Globus pallidus (tissue), 1 donor: Measurements from ENCODE around the gene ZNF566.

ENCODE experiments used
- DNase-seq: peaks from one replicate; pipeline ENCODE4 v3.0.0-alpha.2; 2015; ENCODE audit warnings: low spot score

The ZNF566 gene

DNA sequence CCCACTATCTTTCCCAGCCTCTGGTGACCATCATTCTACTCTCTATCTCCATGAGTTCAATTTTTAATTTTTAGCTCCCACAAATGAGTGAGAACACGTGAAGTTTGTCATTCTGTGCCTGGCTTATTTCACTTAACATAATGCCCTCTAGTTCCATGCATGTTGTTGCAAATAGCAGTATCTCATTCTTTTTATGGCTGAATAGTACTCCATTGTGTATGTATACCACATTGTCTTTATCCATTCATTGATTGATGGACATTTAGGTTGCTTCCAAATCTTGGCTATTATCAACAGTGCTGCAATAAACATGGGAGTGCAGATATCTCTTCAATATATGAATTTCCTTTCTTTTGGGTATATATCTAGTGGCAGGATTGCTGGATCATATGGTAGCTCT lies 48.0 kb downstream of the ZNF566 start:
- no peak for DNase-seq

DNA sequence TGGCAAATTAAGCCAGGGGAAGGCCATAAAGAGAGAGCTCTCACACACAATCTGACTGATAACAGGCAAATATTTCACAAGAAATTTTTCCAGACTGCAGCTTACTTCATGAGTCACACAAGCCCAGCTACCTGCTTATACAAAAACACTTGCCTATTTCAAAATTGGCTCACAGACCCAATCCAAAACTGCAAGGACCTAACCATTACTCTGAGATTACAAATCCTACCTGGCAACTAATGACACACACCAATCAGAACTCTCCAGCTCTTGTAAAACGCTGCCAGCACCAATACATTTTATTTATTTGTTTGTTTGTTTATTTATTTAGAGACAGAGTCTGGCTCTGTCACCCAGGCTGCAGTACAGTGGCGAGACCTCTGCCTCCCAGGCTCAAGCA lies 52.8 kb downstream of the ZNF566 start:
- DNase-seq, result no peak

DNA sequence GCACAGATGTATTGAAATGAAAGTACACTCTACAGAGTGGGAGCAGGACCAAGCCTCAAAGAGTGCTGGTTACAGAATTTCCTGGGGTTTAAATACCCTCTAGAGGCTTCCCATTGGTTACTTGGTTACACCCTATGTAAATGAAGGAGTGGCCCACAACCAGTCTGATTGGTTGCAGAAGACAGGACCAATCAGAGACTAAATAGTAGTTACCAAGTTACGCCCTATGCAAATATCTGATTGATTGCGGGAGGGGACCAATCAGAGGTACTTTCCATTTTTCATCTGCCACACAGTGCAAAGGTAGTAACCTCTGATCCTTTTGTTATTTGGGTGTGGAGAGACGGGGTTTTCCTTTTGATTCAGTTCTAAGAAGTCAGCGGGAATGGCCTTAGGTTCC lies 65.4 kb downstream of the ZNF566 start:
- no peak for DNase-seq

DNA sequence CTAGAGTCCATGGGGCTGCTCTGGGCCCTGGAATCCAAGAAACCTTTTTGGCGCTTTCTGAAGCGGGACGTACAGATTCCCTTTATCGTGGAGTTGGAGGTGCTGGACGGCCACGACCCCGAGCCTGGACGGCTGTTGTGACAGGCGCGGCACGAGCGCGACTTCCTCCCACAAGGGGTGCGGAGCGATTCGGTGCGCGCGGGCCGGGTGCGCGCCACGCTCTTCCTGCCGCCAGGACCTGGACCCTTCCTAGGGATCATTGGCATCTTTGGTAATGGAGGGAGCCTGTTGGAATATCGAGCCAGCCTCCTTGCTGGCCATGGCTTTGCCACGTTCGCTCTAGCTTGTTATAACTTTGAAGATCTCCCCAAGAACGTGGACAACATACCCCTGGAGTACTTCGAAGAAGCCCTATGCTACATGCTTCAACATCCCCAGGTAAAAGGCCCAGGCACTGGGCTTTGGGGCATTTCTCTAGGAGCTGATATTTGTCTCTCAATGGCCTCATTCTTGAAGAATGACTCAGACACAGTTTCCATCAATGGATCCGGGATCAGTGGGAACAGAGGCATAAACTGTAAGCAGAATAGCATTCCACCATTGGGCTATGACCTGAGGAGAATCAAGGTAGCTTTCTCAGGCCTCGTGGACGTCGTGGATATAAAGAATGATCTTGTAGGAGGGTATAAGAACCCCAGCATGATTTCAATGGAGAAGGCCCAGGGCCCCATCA lies 67.4 kb downstream of the ZNF566 start:
- no peak for DNase-seq

DNA sequence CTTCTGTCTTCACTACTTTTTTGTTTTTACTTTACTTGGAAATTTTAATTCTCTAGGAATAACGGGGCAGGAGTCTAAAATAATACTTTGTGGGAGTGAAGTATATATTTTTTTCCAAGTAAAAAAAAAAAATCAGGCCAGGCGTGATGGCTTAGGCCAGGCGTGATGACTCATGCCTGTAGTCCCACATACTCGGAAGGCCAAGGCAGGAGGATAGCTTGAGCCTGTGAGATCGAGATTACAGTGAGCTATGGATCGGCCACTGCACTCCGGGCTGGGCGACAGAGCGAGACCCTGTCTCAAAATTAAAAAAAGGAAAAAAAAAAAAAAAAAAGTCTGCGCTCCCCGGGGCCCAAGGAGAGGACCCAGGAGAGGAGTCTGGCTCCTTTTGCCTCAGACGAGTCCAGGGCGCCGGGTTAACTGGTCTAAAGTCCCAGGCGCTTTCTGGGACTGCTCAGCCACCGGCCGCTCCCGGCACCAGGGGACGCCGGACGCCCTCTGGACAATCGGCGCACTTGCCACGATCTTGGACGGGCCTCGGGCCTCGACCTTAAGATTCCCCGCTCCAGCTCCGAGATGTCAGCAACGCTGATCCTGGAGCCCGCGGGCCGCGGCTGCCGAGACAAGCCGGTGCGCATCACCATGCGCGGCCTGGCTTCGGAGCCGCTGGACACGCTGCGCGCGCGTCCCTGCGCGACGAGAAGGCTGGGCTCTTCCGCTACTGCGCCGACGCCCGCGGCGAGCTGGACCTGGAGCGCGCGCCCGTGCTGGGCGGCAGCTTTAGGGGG lies 68.2 kb downstream of the ZNF566 start:
- DNase-seq, result peak; percentile 18

DNA sequence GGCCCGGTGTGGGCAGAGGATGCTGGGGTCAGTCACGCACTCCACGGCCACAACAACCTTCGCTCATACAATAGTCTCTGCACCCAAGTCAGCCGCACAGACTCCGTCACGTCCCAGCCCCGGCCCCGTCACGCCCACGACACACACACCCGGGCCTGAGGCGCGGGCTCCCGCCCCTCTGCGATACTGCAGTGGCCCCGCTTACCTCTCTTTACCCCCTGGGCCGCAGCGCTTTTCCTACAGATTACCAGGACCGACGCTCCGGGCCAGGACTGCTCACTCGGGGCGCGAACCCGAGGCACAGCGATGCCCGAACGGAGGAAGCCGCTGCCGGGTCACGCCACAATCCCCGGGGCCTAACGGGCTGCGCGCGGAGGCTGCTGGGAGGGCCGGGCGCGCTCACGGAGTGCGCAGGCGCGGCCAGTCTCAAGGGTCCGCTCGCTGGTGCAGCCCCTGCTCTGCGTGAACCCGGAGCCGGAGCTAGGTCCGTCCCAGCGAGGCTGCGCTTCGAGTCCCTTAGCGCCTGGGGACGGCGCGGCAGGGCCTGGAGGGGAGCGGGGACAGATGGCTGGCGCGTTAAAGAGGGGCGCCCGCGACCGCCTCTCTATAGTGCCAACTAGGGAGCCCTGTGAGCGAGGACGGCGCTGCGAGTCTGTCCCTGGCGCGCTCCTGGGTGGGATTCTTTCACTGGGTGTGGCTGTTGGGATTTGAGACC lies 70.9 kb downstream of the ZNF566 start, which contains the start of gene ZFP82:
Gene ZFP82 (minus strand): TSS at position 358 of the 715 bp plus-strand sequence. CDS start 8,855 bp downstream, outside the sequence.
- DNase-seq, result peak; percentile 79

DNA sequence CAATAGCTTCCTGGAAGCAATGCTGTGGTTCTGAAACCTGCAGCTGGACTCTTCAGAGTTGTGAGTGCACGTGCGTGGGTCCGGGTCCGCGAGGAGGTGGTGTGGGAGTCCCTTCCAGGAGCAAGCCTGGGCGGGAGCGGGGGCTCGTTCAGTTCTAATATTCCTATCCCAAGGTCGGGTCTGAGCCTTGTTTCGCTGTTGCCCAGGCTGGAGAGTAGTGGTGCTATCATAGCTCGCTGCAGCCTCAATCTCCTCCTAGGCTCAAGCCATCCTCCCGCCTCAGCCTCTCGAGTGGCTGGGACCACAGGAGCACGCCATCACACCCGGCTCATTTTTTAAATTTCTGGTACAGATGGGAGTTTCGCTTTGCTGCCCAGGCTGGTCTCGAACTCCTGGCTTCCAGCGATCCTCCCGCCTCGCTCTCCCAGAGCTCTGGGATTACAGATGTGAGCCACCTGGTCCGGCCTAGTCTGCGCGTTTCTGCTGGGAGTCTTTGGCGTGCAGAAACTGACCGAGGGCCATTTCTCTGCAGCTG lies 71.5 kb downstream of the ZNF566 start:
- DNase-seq, result no peak

DNA sequence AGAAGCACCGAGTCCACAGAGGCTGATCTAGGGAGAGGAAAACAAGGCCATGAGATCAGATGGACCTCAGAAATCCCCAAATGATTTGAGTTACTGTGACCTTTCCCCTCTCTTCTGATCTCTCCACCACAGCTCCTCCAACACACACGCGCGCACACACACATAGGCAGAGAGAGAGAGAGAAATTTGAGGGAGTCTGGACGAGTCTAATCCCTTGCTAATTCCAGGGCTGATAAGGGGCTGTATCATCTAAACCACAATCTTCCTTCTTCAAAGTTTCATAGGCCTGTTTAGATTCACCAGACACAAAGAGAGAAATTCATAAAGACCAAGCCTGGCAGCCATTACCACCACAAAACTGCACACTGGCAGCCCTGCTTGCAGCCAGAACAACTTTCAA lies 79.5 kb downstream of the ZNF566 start:
- no peak for DNase-seq

DNA sequence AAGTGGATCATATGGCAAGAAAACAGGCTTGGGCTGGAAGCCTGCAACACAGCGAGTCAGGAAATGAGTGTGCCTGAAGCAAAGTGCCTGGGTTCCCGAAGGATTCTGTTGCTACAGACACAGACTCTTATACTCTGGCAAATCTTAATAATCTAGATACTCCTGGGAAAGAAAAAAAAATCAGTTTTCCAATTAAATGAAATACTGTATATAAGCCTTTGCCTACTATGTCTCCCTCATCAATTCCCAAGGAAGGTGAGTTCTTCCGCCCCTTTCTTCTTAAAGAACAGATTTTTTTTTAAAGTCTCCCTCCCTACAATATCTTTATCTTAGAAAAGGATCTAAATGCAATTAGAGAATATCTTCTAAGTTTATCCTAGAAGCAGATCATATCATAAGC lies 81.3 kb downstream of the ZNF566 start:
- DNase-seq, result no peak

DNA sequence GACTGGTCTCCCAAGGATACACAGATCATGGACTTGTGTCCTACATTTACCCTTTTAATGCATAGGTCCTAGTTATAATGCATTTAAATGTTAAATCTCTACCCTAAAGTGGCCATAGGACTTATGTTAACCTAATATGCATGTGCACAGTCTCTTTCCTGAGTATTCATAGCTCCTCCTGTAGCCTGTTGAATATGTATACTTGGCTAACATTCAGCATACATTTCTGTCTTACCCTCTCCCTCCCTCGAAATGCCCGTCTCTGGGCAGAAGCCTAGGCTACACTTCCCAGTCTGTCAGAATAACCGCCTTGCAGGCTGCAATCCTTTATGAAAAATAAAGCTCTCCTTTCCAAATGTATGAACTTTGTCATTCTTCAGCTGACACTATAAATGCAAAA lies 84.9 kb downstream of the ZNF566 start:
- no peak for DNase-seq

DNA sequence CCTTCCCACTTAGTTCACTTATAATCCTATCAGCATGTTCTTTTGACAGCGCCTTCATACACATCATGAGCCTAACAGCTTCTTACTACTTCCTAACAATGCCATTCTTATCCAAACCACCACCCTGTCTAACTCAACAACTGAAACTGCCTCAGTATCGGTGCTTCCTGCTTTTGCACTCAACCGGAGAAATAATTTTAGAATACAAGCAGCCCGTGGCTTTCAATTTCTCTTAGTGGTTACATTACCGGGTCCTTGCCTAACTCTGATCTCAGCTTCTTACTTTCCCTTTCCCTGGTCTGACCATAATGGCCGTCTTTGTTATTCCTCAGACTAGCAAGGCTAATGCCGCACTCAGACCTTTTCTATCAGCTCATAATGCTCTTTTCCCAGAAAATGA lies 87.9 kb downstream of the ZNF566 start:
- no peak for DNase-seq

DNA sequence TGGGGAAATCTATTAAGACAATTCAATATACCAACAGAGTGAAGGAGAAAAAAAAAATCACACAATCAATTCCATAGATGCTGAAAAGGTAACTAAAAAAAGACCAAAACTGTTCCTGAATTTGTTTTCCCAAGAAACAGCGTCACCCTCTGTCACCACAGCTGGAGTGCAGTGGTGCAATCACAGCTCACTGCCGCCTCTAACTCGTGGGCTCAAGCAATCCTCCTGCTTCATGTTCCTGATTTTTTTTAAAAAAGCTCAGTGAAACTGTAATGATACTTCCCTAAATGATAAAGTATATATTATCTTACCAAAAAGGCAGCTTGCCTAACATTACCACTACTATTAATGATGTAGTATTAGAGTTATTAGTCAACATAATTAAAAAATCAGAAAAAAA lies 90.8 kb downstream of the ZNF566 start:
- no peak for DNase-seq
